Stimulated activated CD4-positive, alpha-beta T cell treated with anti-CD3 and anti-CD28 coated beads, Interleukin-4, amount 100 ng/mL, for 4 hours (primary cell): ENCODE results near the gene SRPK2.

Source experiments
- DNase-seq, 2 experiments: peaks; one replicate each; pipeline ENCODE4 v3.0.0-alpha.2; 2020

Gene SRPK2

DNA sequence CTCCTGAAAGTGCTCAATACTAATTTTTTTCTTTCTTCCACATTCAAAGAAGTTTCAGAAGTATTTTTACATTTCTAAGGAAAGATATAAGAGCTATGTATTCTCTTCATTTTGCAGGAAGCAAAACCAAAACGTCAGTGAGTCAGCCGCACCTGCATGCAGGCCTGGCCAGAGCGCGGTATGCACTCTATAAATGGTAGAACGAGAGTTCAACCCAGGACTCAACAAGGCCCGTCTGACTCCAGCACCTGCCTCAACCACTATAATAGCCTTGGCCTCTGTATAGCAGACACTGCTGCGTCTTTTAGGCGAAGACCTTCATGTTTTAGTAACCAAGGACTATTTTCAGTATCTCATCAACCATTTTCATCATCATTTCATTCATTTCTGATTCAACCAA lies 261.5 kb downstream of the SRPK2 start:
- DNase-seq = no peak

GRCh38 chr7:105126436-105126975 lies 262.2 kb downstream of the SRPK2 start:
- no peak for DNase-seq

GRCh38 chr7:105125745-105126144 lies 263.0 kb downstream of the SRPK2 start:
- no peak for DNase-seq

GRCh38 chr7:105122619-105123018 lies 266.1 kb downstream of the SRPK2 start:
- DNase-seq = no peak

DNA sequence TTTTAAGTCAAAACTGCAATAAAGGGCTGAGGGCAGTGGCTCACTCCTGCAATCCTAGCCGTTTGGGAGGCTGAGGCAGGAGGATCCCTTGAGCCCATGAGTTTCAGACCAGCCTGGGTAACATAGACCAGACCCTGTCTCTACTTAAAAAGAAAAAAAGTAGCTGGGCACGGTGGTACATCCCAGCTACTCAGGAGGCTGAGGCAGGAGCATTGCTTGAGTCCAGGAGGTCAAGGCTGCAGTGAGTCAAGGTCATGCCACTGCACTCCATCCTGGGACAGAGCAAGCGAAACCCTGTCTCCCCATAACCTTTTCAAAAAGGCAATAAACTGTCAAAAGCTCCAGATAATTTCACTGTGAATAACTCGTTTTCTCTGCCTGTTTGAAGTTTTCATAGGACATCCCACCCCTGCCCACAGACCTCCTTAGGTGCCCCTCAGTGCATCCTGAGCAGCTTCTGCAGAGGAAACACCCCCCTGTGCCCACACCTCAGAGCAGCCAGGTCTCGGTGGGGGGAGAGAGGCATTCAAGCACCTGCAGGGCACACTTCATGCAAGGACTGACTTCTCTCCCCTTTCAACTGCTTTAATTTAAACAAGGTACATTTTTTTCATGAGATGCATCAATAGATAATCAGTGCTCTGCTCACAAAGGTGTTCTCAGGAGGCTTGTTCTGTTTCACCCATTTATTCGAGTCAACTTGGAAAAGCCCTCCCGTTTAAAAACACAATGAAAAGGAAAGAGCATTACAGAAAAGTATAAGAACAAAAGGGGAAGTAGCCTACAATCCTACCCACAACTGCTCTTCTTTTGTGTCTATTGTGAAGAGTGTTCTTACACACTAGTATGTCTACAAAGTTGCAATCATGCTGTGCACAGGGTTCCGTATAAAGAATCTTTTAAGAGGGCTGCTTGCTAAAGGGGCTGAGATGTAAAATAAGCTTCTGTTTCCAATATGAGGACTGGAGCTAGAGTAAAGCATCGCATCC lies 269.8 kb downstream of the SRPK2 start:
- DNase-seq = no peak

DNA sequence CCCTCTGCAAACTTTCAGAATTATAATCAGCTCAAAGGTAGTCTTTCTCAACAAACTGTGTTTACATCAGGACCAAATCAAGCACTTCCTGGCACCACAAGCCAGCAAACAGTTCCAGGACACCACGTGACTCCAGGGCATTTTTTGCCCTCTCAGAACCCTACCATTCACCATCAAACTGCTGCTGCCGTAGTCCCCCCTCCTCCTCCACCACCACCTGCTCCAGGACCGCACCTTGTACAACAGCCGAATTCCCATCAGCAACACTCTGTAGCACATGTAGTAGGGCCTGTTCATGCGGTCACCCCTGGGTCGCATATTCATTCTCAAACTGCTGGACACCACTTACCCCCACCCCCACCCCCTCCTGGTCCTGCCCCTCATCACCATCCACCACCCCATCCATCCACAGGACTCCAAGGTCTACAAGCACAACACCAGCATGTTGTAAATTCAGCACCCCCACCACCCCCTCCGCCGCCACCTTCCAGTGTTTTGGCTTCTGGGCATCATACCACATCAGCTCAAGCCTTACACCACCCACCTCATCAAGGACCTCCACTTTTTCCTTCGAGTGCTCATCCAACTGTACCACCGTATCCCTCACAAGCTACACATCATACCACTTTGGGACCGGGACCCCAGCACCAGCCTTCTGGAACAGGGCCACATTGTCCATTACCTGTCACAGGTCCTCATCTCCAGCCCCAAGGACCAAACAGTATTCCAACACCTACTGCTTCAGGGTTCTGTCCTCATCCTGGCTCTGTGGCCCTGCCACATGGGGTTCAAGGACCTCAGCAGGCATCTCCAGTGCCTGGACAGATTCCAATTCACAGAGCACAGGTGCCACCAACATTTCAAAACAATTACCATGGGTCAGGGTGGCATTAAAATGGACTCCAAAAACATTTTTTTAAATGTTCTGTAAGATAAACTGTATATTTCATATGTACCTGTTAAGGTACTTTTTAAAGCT lies 276.0 kb downstream of the SRPK2 start:
- DNase-seq = no peak

DNA sequence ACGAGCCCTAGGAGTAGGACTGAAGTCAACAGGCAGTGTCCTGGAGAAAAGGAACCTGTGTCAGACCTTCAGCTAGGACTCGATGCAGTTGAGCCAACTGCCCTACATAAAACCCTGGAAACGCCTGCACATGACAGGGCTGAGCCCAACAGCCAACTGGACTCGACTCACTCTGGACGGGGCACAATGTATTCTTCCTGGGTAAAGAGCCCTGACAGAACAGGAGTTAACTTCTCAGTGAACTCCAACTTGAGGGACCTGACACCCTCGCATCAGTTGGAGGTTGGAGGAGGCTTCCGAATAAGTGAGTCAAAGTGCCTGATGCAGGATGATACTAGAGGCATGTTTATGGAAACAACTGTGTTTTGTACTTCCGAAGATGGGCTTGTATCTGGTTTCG lies 281.3 kb downstream of the SRPK2 start:
- no peak for DNase-seq

GRCh38 chr7:105106473-105106872 lies 282.2 kb downstream of the SRPK2 start:
- DNase-seq = no peak

GRCh38 chr7:105105579-105105978 lies 283.1 kb downstream of the SRPK2 start:
- DNase-seq = no peak

DNA sequence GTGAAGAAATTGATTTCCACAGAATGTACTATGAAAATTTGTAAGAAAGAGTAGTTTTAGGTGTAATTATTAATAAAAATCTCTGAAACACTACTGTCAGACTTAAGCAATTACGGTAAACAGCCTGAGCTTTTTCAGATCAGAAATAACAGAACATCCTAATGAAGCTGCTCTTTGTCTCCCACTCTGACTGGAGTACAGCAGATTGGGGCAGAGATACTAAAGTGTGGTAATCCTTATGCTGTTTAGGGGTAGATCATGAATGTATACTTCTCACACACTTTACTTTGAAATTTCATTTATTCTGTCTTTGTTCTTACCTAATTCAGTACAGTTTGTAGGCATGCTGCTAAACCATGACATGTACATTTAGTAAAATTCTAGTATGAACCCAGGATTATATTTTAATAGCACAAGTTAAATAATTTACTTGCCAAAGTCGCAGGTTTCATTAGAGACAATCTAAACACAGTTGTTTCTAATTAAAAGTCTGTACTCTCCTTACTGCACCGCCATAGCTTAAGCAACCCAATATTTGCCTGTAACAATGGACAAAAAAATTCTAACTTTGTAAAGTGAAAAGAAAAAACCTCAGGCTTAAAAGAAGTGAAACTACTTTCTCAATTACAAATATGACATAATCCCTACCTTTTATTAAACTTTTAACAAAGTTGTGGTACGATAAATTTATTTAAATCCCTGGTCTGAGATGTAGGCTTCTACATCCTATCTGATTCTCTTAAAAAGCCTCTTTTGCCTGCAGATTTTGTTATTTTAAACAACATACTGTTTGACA lies 286.0 kb downstream of the SRPK2 start:
- DNase-seq = no peak

DNA sequence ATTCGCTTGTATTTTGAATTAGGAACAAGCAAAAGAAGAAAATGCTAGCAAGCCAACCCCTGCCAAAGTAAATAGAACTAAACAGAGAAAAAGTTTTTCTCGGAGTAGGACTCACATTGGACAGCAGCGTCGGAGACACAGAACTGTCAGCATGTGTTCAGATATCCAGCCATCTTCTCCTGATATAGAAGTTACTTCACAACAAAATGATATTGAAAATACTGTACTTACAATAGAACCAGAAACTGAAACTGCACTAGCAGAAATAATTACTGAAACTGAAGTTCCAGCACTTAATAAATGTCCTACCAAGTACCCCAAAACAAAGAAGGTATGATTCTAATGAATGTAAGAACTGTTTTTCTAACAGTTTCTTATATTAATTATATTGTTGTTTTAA lies 286.9 kb downstream of the SRPK2 start:
- DNase-seq = no peak

- DNase-seq = no peak
Observed at GRCh38 chr7:105098863-105099515, 289.7 kb downstream of the SRPK2 start.

GRCh38 chr7:105097619-105098018 lies 291.1 kb downstream of the SRPK2 start:
- no peak for DNase-seq

GRCh38 chr7:105096306-105096705 lies 292.4 kb downstream of the SRPK2 start:
- no peak for DNase-seq

GRCh38 chr7:105094966-105095365 lies 293.8 kb downstream of the SRPK2 start:
- DNase-seq = no peak

GRCh38 chr7:105088456-105088855 lies 300.3 kb downstream of the SRPK2 start:
- DNase-seq = no peak

DNA sequence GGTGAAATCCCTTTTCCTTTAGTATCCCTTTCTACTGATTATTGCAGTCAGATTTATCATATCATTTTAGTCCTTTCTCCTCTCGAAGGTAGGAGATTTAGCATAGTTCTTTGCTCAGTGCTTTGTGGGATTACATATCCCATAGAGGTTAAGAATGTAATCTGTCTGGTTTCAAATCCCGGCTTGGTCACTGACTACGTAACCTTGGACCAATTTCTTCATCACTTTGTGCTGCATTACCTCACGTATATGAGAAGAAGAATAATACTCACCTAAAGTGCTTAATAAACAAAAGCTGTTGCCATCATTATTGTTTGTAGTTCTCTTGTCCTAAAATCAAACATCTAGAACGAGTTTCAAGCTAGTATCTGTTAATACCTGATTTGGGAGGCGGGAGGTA lies 300.7 kb downstream of the SRPK2 start:
- no peak for DNase-seq

DNA sequence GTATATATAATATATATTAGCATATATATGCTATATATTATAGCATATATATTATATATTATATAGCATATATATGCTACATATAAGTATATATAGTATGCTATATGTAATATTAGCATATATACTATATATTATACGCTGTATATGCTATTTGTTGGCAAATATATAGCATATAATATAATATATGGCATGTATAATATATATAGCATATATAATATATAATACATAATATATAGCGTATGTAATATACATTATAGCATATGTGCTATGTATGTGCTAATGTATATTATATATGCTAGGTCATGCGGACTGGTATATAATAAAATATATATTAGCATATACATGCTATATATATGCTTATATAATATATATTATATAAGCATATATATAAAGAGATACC lies 301.9 kb downstream of the SRPK2 start:
- DNase-seq = no peak

- DNase-seq = no peak
Observed at GRCh38 chr7:105084581-105084980, 304.1 kb downstream of the SRPK2 start.

- DNase-seq = no peak
Observed at GRCh38 chr7:105079348-105079747, 309.4 kb downstream of the SRPK2 start.

DNA sequence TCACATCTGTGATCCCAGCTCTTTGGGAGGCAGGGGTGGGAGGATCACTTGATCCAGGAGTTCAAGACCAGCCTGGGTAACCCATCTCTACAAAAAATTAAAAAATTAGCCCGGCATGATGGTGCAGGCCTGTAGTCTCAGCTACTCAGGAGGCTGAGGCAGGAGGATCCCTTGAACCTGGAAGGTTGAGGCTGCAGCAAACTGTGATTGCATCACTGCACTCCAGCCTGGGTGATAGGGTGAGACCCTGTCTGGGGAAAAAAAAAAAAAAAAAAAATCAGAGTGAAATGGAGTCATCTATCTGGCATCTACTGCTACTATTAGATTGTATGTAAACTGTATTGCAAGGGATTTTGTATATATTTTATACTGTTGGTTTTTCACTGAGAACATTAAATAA lies 315.6 kb downstream of the SRPK2 start:
- DNase-seq = no peak

- DNase-seq = no peak
Observed at GRCh38 chr7:105068886-105069285, 319.8 kb downstream of the SRPK2 start.
